H54 (cell line): ENCODE measurements around the gene ROR1.
A peak's percentile ranks its signal among the peaks of the same experiment; 100 is the strongest.

Source experiments
- DNase-seq: peaks from one replicate; pipeline ENCODE4 v3.0.0; 2011; ENCODE audit warnings: low spot score, mixed read lengths; ENCODE audit not compliant: insufficient read length
- FAIRE-seq: peaks from 3 replicates; lab custom pipeline; 2011; peaks lifted over from hg19 to GRCh38; lab: Jason Lieb, UNC
- POLR2A ChIP-seq: IDR thresholded peaks from 2 replicates; pipeline ENCODE4 v1.6.1; 2011; ENCODE audit warnings: low read depth, mild to moderate bottlenecking, low read length

Gene ROR1

GRCh38 chr1:64135462-64136223, 361.8 kb downstream of the ROR1 start:
- DNase-seq (no peak), FAIRE-seq (no peak)
- no peak for TF ChIP-seq POLR2A

- DNase-seq (no peak), FAIRE-seq (no peak)
- no peak for TF ChIP-seq POLR2A
Observed at GRCh38 chr1:64136296-64136695, 362.5 kb downstream of the ROR1 start.

DNA sequence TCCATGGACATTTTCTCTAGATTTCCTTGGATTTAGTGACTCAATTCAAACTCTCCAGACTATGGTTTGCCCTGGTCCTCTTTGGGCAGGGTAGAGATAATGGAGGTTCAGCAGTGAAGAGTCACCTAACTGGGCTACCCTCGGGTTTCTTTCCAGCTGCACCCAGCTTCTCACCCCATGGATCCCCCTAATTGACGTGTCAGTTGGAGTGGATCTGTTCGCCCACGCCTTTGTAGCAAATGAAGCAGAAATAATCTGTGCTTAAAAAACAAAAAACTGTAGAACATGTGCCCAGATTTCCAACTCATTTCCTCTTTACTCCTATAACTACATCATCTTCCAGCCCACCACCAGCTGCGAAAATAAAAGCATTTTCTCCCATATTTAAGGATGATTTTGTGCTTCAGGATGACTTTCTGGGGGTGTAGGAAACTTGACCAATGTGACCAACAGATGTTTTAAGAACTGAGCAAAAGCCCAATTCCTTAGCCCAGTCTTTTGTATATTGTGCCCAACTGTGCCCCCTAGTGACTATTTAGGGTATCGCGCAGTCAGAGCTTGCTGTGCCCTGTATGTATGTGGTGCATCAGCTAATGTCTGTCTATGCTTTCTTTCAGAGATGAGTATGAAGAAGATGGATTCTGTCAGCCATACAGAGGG, 363.1 kb downstream of the ROR1 start:
- TF ChIP-seq POLR2A = no peak
- DNase-seq (peak; percentile 29), FAIRE-seq (peak; percentile 84)

DNA sequence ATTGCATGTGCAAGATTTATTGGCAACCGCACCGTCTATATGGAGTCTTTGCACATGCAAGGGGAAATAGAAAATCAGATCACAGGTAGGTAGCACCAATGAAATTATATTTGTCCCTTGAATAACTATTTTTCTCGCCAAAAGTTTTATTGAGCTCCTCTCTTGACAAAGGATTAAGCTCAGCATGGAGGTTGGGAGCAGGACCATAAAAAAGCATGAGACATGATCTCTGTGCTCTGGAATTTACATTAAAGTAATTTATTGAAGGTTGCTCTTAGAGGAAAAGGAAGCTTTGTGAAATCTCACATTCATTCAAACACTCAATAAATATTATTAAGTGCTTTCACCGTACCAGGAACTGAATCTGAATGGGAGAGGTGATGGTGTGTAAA, 363.6 kb downstream of the ROR1 start:
- no peak for DNase-seq
- TF ChIP-seq POLR2A = no peak
- no peak for FAIRE-seq

DNA sequence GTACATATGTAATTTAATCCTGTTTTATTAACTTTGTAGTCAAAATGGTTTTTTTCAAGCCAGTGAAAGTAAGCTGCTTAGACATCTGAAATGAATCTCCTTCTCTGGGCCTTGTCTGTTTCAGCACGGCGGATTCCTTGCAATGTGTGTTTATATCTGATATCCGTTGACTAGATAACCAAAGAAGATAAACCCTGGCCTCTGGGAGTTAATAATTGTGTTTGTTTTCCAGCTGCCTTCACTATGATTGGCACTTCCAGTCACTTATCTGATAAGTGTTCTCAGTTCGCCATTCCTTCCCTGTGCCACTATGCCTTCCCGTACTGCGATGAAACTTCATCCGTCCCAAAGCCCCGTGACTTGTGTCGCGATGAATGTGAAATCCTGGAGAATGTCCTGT, 366.1 kb downstream of the ROR1 start:
- no peak for TF ChIP-seq POLR2A
- no peak for DNase-seq
- FAIRE-seq = no peak

- TF ChIP-seq POLR2A = no peak
- DNase-seq = no peak
- no peak for FAIRE-seq
Observed at GRCh38 chr1:64140596-64140995, 366.8 kb downstream of the ROR1 start.

GRCh38 chr1:64147045-64147724, 373.4 kb downstream of the ROR1 start:
- DNase-seq = no peak

GRCh38 chr1:64147759-64148158, 373.9 kb downstream of the ROR1 start:
- DNase-seq (no peak), FAIRE-seq (no peak)
- TF ChIP-seq POLR2A = no peak

More at GRCh38 chr1:64147045-64147724, 373.4 kb downstream of the ROR1 start:
- no peak for TF ChIP-seq POLR2A
- FAIRE-seq = no peak

DNA sequence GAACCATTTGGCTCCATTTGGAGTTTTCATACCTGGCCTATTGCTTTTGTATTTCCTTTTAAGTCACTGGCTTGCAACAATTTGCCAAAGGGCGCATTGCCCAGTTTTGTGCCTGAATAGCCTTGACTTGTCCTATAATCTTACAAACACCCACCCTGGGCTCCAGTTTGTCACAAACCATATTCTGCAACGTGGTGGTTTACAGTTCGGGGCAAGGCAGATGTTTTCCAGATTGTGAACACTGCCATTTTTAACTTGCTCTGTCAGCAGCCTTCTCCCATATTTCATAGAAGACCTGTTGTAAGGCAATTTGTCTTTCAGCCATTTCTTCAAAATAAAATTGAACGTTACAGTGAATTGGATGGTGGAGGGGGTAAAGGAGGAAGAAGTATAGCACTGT, 376.4 kb downstream of the ROR1 start:
- TF ChIP-seq POLR2A = no peak
- FAIRE-seq (no peak), DNase-seq (no peak)

- DNase-seq = no peak
- FAIRE-seq = no peak
- TF ChIP-seq POLR2A = no peak
Observed at GRCh38 chr1:64150729-64151230, 377.0 kb downstream of the ROR1 start.

- DNase-seq (no peak), FAIRE-seq (no peak)
- TF ChIP-seq POLR2A = no peak
Observed at GRCh38 chr1:64155278-64155677, 381.5 kb downstream of the ROR1 start.

- FAIRE-seq (no peak), DNase-seq (no peak)
Observed at GRCh38 chr1:64161357-64161941, 387.6 kb downstream of the ROR1 start.

DNA sequence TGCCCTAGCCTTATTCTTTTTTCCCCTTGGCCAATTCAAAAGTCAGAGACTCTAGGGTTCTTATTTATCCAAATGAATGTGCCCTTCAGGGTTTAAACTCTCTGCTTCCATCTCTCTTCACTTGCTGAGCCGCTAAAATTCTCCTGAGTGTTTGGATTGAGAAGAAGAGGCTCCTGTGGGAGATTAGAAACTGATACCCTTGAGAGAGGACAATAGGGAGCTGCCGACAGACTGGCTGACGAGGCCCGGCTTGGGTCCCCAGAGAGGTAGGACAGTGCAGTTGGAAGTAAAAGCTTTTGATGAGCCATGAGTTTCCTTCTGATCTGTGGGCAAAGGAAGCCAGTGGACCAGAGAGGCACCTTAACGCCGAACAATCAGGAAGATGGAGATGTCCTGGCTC, 388.3 kb downstream of the ROR1 start:
- TF ChIP-seq POLR2A = no peak
- DNase-seq = no peak
- no peak for FAIRE-seq

More at GRCh38 chr1:64161357-64161941, 387.6 kb downstream of the ROR1 start:
- no peak for TF ChIP-seq POLR2A

GRCh38 chr1:64162804-64163203, 389.0 kb downstream of the ROR1 start:
- no peak for DNase-seq
- no peak for FAIRE-seq
- no peak for TF ChIP-seq POLR2A

DNA sequence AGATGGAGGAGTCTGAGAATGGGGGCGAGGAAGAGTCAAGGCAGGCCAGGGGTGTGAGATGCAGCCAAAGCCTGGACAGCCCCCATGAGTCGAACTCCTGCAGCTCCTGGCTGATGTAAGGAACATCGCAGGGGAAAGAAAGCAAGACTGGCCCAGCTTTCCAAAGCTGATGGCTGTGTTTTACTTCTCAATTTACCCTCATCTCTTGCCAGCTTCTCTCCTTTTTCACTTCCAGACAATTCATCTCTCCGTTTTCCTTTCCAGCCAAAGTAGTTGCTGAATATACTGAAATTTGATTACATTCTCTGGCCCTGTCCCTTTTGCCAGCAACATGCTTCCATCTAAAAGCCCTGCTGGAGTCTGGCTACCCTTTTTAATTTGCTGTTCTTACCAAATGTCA, 389.6 kb downstream of the ROR1 start:
- DNase-seq = no peak
- FAIRE-seq = no peak

More for the DNA sequence above, 389.6 kb downstream of the ROR1 start:
- TF ChIP-seq POLR2A = no peak
